IPS DF 6.9 (cell line): ENCODE results near the gene EML6.

Experiments
- DNase-seq: peaks from one replicate; pipeline ENCODE4 v3.0.0-alpha.2; 2013; ENCODE audit warnings: low read depth, low spot score
- H3K27ac ChIP-seq: one replicate; pipeline ENCODE4 v1.5.1; 2013; ENCODE audit warnings: low read length, control low read depth
- H3K27me3 ChIP-seq: 2 replicates; pipeline ENCODE4 v1.6.1; 2013; ENCODE audit warnings: mild to moderate bottlenecking, low read length; ENCODE audit not compliant: control insufficient read depth, insufficient read depth
- H3K36me3 ChIP-seq: 2 replicates; pipeline ENCODE4 v1.6.1; 2013; ENCODE audit warnings: low read length; ENCODE audit not compliant: control insufficient read depth, insufficient read depth
- H3K4me1 ChIP-seq: 2 replicates; pipeline ENCODE4 v1.6.1; 2013; ENCODE audit warnings: low read length; ENCODE audit not compliant: control insufficient read depth, insufficient read depth
- H3K4me3 ChIP-seq: 2 replicates; pipeline ENCODE4 v1.5.1; 2013; ENCODE audit warnings: mild to moderate bottlenecking, low read length
- H3K9me3 ChIP-seq: 2 replicates; pipeline ENCODE4 v1.6.1; 2013; ENCODE audit warnings: low read length, inconsistent platforms; ENCODE audit not compliant: control insufficient read depth, insufficient read depth
- WGBS: extraction: QIAGEN DNeasy Blood & Tissue Kit; methylation state at CpG from one replicate; pipeline ENCODE4 v1.1.7; 2013; ENCODE audit warnings: mixed read lengths, missing lambda C conversion rate; ENCODE audit not compliant: insufficient read length, insufficient coverage; 5-methylcytosine and 5-hydroxymethylcytosine counted together

Gene EML6

DNA sequence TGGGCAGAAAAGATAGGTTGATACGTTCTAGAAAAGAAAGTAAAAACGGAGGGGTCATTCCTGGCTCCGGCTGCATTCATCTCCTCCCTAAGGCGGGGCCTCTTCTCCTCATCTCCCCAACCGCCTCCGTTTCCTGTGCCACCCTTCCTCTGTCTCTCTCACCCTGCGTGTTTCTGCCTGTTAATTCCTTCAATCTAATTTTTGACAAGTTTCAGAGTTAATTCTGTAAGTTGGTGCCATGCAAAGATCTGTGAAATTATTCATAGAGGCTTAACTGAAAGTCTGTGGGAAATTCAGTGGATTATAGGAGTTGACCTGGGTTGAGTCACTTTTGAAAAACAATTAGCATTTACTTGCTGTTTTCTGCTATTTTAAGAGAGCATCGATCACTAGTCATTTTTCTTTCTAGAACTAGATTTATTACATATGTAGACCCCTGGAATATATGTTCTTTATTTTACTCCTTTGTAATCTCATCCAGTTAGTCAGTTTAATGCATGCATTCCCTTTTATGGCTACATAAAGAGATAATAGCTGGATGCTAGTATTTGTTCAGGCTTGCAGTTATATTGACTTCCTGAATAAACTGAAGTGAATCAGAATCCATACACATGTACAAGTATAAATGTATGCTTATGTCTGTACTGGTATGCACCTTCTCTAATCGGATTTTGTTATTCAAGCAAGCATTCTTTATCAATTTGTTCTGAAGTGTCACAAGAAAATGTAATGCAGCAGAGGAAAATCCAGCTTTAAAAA is 91.1 kb downstream of the EML6 start:
- Histone ChIP-seq H3K4me1 (no peaks in the 10 kb centered on the region), H3K36me3 (no peaks in the 10 kb centered on the region), H3K27ac (no peak overlapping the region), H3K9me3 (no peaks in the 10 kb centered on the region), H3K27me3 (no peaks in the 10 kb centered on the region), H3K4me3 (no peak overlapping the region)
- no peak for DNase-seq
- WGBS, result no CpG with 5 or more reads among the region's 9 CpGs

DNA sequence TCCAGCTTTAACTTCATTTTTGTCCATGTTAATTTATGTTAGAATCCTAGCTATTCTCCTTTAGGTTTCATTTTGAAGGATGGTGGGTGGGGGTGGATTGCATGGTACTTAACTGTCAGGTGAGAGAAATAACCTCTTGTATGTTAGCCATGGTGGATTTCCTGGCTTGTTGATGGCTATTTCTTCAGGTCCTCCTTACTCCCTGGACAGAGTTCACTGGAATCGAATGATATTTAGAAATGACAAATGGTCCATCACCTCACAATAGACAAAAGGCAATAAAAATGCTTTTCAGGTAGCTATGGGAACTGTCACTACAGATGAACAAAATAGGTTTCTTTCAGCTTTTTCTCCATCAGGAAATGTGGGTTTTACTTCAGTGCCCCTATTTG is 91.7 kb downstream of the EML6 start:
- no peak overlapping the region for H3K4me3 ChIP-seq
- H3K36me3 ChIP-seq, result no peaks in the 10 kb centered on the region
- DNase-seq, result no peak
- no CpG with 5 or more reads among the region's 1 CpG for WGBS
- H3K9me3 ChIP-seq, result no peaks in the 10 kb centered on the region
- H3K4me1 ChIP-seq, result no peaks in the 10 kb centered on the region
- no peak overlapping the region for H3K27ac ChIP-seq
- no peaks in the 10 kb centered on the region for H3K27me3 ChIP-seq

DNA sequence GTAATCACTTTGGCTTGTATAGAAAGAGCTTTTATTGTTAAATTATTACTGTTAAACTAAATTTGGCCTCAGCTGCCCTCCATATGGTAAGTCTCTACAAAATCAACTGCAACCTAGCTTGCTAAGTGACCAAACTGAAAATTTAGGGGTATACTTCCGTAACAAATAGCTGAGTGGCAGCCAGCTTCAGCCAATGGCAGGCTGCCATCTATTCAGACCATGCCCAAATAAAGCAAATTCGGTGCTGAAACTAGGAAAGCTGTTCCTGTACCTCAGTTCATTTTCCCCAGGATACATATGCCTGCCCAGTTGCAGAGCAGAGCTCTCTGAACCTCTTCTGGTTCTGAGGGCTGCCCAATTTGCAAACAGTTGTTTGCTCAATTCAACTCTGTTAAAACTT is 94.8 kb downstream of the EML6 start:
- Histone ChIP-seq H3K27me3 (no peaks in the 10 kb centered on the region), H3K27ac (no peak overlapping the region), H3K36me3 (no peaks in the 10 kb centered on the region), H3K4me1 (no peaks in the 10 kb centered on the region), H3K4me3 (no peak overlapping the region), H3K9me3 (no peaks in the 10 kb centered on the region)
- WGBS, result no CpG with 5 or more reads among the region's 2 CpGs
- no peak for DNase-seq

DNA sequence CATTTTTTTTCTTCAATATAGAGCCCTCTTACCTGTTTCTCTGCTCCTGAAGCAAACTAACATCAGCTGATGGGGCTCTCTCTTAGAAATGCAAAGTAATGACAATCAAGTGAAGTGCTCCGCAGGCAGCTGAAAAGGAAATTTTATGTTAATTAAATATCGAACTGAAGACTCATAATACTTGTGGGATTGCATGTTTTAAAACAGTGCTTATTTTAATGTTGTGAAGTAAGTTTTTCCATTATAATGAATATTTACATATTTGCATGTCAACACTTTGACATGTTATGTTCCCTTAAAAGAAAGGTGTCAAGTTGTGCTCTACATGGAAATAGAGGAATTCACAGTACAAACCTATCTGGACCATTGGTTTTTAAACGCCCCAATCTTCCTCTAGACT is 97.1 kb downstream of the EML6 start:
- WGBS, result no CpG with 5 or more reads among the region's 3 CpGs
- Histone ChIP-seq H3K27me3 (no peaks in the 10 kb centered on the region), H3K9me3 (no peaks in the 10 kb centered on the region), H3K36me3 (no peaks in the 10 kb centered on the region), H3K27ac (no peak overlapping the region), H3K4me1 (no peaks in the 10 kb centered on the region), H3K4me3 (no peak overlapping the region)
- DNase-seq, result no peak

DNA sequence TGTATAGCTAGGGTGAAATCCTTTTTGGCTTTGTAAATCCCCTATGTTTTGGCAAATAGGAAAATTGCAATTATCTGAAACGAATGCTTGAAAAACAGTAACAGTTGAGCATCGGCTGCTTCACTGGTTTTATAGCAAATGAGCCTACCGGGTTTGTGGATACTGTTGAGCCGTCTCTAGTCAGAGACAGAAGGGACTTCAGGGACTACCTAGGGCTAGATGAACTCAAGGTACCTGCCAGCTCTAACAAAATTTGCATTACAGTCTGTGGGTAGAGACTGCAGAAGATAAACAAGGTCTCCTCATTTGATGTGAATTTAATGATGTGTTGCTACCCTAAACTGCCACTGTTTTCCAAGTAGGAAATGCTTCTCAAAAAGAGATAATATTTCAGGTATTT is 101.1 kb downstream of the EML6 start:
- H3K4me3 ChIP-seq, result no peak overlapping the region
- no peaks in the 10 kb centered on the region for H3K36me3 ChIP-seq
- WGBS, result no CpG with 5 or more reads among the region's 4 CpGs
- no peaks in the 10 kb centered on the region for H3K4me1 ChIP-seq
- no peak for DNase-seq
- H3K9me3 ChIP-seq, result no peaks in the 10 kb centered on the region
- no peak overlapping the region for H3K27ac ChIP-seq
- H3K27me3 ChIP-seq, result no peaks in the 10 kb centered on the region

DNA sequence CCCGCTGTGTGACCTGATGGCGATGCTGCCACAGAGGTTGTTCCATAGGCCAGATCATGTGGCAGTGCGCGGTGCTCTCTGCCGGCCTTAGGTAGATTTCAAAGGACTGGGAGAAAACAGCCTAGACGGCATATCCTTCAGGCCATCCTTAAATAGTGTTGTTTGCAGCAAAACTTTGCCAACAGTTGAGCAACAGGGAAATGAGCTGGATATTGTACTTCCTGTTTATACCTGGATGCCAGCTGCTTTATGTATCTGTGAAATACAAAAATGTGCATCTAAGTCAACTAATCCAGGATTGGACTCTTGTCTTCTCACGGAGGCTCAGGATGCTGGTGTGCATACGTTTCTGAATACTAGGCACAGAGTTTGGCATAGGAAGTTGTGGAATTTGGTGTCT is 107.1 kb downstream of the EML6 start:
- Histone ChIP-seq H3K4me1 (no peaks in the 10 kb centered on the region), H3K36me3 (no peaks in the 10 kb centered on the region), H3K9me3 (no peaks in the 10 kb centered on the region), H3K4me3 (no peak overlapping the region), H3K27me3 (no peaks in the 10 kb centered on the region), H3K27ac (no peak overlapping the region)
- no peak for DNase-seq
- WGBS, result no CpG with 5 or more reads among the region's 8 CpGs

DNA sequence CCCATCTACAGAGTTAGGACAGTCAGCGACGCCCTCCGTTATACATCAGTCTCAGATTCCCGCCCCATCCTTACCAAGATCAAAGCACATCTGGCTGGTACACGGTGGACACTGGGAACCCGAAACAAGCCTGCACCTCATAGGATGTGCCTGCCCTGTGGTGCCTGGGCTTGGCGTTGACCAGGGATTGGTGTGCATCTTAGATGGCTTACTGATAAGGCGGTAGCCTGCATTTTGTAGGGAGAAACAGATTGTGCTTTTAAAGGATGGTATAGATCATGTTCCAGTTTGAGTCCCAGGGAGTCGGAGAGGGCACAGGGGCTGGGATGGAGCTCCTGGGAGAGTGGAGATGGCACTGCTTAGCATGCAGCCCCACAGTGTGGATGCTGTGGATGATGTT is 108.0 kb downstream of the EML6 start:
- WGBS, result no CpG with 5 or more reads among the region's 9 CpGs
- H3K4me3 ChIP-seq, result no peak overlapping the region
- DNase-seq, result no peak
- no peak overlapping the region for H3K27ac ChIP-seq
- H3K4me1 ChIP-seq, result no peaks in the 10 kb centered on the region
- no peaks in the 10 kb centered on the region for H3K36me3 ChIP-seq
- no peaks in the 10 kb centered on the region for H3K9me3 ChIP-seq
- no peaks in the 10 kb centered on the region for H3K27me3 ChIP-seq

DNA sequence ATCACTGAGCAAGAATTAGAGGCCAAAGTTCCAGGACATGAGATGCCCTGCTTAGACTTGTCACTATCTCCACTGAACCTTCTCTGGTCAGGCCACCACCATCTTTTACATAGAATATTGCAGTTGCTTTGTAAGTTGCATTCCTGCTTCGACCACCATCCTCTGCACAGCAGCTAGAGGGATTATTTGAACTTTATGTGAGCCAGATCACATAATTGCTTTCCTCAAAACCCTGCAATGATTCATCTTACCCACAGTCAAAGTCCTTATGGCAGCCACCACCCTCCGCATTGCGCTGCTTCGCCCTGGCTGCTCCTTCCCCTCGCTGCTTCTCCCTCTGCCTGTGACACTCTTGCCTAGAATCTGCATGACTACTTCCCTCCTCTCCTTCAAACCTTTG is 111.3 kb downstream of the EML6 start:
- no peaks in the 10 kb centered on the region for H3K9me3 ChIP-seq
- H3K4me1 ChIP-seq, result no peaks in the 10 kb centered on the region
- no peaks in the 10 kb centered on the region for H3K27me3 ChIP-seq
- H3K4me3 ChIP-seq, result no peak overlapping the region
- no peak overlapping the region for H3K27ac ChIP-seq
- WGBS, result no CpG with 5 or more reads among the region's 5 CpGs
- H3K36me3 ChIP-seq, result no peaks in the 10 kb centered on the region
- DNase-seq, result no peak

DNA sequence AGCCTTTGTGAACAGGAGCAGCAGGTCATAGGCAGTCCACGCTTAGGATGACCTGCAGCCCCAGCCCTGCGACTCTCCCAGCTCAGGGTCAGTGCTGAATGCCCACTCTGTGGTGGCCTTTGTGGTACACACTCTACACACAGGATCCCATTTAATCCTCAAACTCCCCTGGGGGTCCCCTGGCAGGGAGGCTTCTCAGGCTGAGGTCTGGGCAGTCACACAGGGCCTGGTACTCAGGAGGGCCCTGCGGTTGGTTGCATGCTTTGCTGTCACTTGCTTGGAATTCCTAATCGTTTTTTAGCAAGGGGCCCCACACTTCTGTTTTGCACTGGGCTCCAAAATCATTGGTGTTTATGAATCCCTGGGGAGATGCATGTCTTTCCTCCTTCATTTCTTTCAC is 113.0 kb downstream of the EML6 start:
- no CpG with 5 or more reads among the region's 4 CpGs for WGBS
- H3K27ac ChIP-seq, result no peak overlapping the region
- no peak overlapping the region for H3K4me3 ChIP-seq
- no peak for DNase-seq
- H3K4me1 ChIP-seq, result no peaks in the 10 kb centered on the region
- no peaks in the 10 kb centered on the region for H3K36me3 ChIP-seq
- no peaks in the 10 kb centered on the region for H3K9me3 ChIP-seq
- no peaks in the 10 kb centered on the region for H3K27me3 ChIP-seq

DNA sequence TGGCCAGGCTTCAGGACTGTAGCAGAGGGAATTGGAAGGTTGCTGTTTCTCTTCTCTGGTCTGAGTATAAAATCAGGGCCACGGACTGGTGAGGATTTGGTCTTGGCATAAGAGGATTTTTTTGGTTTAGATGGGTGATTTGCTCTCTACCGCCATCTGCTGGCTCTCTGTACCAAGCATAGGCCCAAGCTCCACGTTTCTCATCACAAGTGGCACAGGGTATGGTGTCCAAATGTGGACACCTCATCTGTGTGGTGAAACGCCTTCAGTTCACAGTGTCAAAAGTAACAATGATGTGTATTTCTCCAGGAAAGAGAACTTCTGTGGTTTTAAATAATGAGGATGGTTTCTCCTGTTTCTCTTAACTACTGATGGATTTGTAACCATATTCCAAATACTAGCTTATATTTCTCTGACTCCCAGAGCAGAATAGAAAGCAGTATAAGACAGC is 115.1 kb downstream of the EML6 start:
- H3K27me3 ChIP-seq, result no peaks in the 10 kb centered on the region
- DNase-seq, result peak; percentile 58
- H3K4me3 ChIP-seq, result no peak overlapping the region
- WGBS, result no CpG with 5 or more reads among the region's 4 CpGs
- no peaks in the 10 kb centered on the region for H3K4me1 ChIP-seq
- H3K36me3 ChIP-seq, result no peaks in the 10 kb centered on the region
- H3K27ac ChIP-seq, result no peak overlapping the region
- H3K9me3 ChIP-seq, result no peaks in the 10 kb centered on the region
